ENCODE data around the gene DYNLL1. TPM values are rescaled to one million over a fixed set of nuclear protein-coding genes. Genes with fewer than 3 reads are reported as not detected.

DYNLL1 gene
- total RNA-seq, 1 experiment from 2014 or later: 617 TPM

DNA sequence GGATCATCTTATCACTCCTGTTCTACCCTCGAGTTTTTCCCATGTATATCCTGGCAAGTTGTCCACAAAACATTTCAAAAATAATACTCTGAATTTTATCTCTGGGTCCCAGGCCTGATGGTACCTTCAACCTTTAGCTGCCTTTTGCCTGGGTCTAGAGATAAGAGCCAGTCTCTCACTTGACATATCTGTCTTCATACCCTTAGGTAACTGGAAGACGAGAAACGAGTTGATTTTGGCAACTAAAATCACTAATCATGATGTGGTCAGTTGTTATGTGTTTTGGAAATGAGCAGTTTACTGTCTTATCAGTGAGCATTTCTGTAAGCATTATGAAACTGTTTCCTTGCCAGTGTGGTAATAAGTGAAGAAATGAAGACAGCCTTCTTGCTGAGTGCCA lies 44.5 kb downstream of the DYNLL1 start:
- intact Hi-C loops (cut with micrococcal nuclease; ENCODE audit: unreplicated experiment): no loop called here

DNA sequence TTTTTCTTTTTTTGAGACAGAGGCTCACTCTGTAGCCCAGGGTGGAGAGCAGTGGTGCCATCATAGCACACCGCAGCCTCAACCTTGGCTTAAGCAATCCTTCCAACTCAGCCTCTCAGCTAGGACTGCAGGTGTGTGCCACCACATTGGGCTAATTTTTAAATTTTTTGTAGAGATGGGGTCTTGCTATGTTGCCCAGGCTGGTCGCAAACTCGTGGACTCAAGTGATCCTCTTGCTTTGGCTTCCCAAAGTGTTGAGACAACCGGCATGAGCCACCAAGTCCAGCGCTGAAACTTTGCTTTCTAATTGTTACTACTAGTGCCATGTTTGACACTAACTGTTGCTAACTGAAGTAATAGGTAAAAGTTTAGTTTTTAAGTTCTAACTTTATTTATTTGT lies 46.3 kb downstream of the DYNLL1 start:
- no peaks in the 10 kb centered on the region for H3K27me3 ChIP-seq (replicated peaks; ENCODE audit: insufficient read depth, low read depth, low read length, poor library complexity)
- no peak for DNase-seq (ENCODE audit: low spot score)
- POLR2A ChIA-PET (ENCODE audit: low non-redundant PET): no interaction called here
- H3K27ac ChIP-seq (ENCODE audit: low read depth, low read length, poor library complexity, severe bottlenecking): no peak overlapping the region
- no peaks in the 10 kb centered on the region for H3K9me3 ChIP-seq (ENCODE audit: low read depth, low read length, poor library complexity, severe bottlenecking)
- peaks cover 30% of the 10 kb centered on the region for H3K36me3 ChIP-seq (ENCODE audit: insufficient read depth, low read length, poor library complexity, severe bottlenecking)
- intact Hi-C loops (cut with micrococcal nuclease; ENCODE audit: unreplicated experiment): no loop called here
- TF ChIP-seq, protein P1, sequence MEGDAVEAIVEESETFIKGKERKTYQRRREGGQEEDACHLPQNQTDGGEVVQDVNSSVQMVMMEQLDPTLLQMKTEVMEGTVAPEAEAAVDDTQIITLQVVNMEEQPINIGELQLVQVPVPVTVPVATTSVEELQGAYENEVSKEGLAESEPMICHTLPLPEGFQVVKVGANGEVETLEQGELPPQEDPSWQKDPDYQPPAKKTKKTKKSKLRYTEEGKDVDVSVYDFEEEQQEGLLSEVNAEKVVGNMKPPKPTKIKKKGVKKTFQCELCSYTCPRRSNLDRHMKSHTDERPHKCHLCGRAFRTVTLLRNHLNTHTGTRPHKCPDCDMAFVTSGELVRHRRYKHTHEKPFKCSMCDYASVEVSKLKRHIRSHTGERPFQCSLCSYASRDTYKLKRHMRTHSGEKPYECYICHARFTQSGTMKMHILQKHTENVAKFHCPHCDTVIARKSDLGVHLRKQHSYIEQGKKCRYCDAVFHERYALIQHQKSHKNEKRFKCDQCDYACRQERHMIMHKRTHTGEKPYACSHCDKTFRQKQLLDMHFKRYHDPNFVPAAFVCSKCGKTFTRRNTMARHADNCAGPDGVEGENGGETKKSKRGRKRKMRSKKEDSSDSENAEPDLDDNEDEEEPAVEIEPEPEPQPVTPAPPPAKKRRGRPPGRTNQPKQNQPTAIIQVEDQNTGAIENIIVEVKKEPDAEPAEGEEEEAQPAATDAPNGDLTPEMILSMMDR (conservative IDR thresholded peaks at IDR 0.05; ENCODE audit: low read depth, low read length): no peak
- TF ChIP-seq EZH2 (IDR thresholded peaks at IDR 0.05; ENCODE audit: borderline replicate concordance, low read depth, low read length, poor library complexity, severe bottlenecking): no peak
- peaks cover 28% of the 10 kb centered on the region for H3K4me1 ChIP-seq (ENCODE audit: insufficient read depth, low read length, poor library complexity, severe bottlenecking)
- CTCF ChIA-PET: no interaction called here
- no TSS peak for BruUV-seq (replicated peaks)
- no peak overlapping the region for H3K4me3 ChIP-seq (ENCODE audit: low read depth, low read length, poor library complexity, severe bottlenecking)

More for the DNA sequence above, 44.5 kb downstream of the DYNLL1 start:
- TF ChIP-seq EZH2 (IDR thresholded peaks at IDR 0.05; ENCODE audit: borderline replicate concordance, low read depth, low read length, poor library complexity, severe bottlenecking): no peak
- TF ChIP-seq, protein P1 (conservative IDR thresholded peaks at IDR 0.05; ENCODE audit: low read depth, low read length): no peak
- no peak for DNase-seq (ENCODE audit: low spot score)
- H3K27me3 ChIP-seq (replicated peaks; ENCODE audit: insufficient read depth, low read depth, low read length, poor library complexity): no peaks in the 10 kb centered on the region
- no peak overlapping the region for H3K4me3 ChIP-seq (ENCODE audit: low read depth, low read length, poor library complexity, severe bottlenecking)
- no TSS peak for BruUV-seq (replicated peaks)
- peak overlapping the region; percentile 86 for H3K27ac ChIP-seq (ENCODE audit: low read depth, low read length, poor library complexity, severe bottlenecking)
- peaks cover 25% of the 10 kb centered on the region for H3K36me3 ChIP-seq (ENCODE audit: insufficient read depth, low read length, poor library complexity, severe bottlenecking)
- CTCF ChIA-PET: no interaction called here
- H3K9me3 ChIP-seq (ENCODE audit: low read depth, low read length, poor library complexity, severe bottlenecking): no peaks in the 10 kb centered on the region
- POLR2A ChIA-PET (ENCODE audit: low non-redundant PET): no interaction called here
- peaks cover 44% of the 10 kb centered on the region for H3K4me1 ChIP-seq (ENCODE audit: insufficient read depth, low read length, poor library complexity, severe bottlenecking)

DNA sequence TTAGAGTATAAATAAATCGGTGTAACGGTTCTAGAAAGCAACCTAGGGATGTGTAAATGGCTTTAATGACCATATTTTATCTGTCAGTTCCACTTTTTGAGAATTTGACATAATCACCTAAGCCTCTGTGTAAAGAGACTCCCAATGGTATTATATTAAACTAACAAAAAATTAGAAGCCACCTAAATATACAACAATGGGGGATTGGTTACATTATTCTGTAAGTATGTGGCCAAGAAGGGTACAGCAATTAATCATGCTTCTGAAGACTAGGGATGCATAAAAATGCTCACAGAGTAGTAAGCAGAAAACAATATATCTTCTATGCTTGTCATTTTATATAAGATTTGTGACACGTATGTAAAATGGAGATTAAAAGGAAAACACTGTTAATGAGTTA lies 48.8 kb downstream of the DYNLL1 start:
- ChIA-PET CTCF (no interaction called here), POLR2A (ENCODE audit: low non-redundant PET) (no interaction called here)
- H3K4me1 ChIP-seq (ENCODE audit: insufficient read depth, low read length, poor library complexity, severe bottlenecking): peaks cover 6% of the 10 kb centered on the region
- H3K27ac ChIP-seq (ENCODE audit: low read depth, low read length, poor library complexity, severe bottlenecking): no peak overlapping the region
- no TSS peak for BruUV-seq (replicated peaks)
- TF ChIP-seq EZH2 (IDR thresholded peaks at IDR 0.05; ENCODE audit: borderline replicate concordance, low read depth, low read length, poor library complexity, severe bottlenecking): no peak
- TF ChIP-seq, protein P1 (conservative IDR thresholded peaks at IDR 0.05; ENCODE audit: low read depth, low read length): no peak
- H3K9me3 ChIP-seq (ENCODE audit: low read depth, low read length, poor library complexity, severe bottlenecking): no peaks in the 10 kb centered on the region
- H3K36me3 ChIP-seq (ENCODE audit: insufficient read depth, low read length, poor library complexity, severe bottlenecking): peaks cover 51% of the 10 kb centered on the region
- no peak overlapping the region for H3K4me3 ChIP-seq (ENCODE audit: low read depth, low read length, poor library complexity, severe bottlenecking)
- no peak for DNase-seq (ENCODE audit: low spot score)
- H3K27me3 ChIP-seq (replicated peaks; ENCODE audit: insufficient read depth, low read depth, low read length, poor library complexity): no peaks in the 10 kb centered on the region
- intact Hi-C loops (cut with micrococcal nuclease; ENCODE audit: unreplicated experiment): no loop called here
